GM18502 (cell line): Measurements from ENCODE around the gene PELI1.
"Not testable (repeated sequence)": the region's sequence is repeated elsewhere in the genome, so short reads cannot be mapped to it uniquely, and the experiment has no call there.

Experiments used
- ATAC-seq: cut with Tn5 transposase; IDR thresholded peaks from one replicate; pipeline ENCODE4 v1.9.1; 2021; ENCODE audit warnings: mild to moderate bottlenecking; ENCODE audit not compliant: unreplicated experiment, poor library complexity

The PELI1 gene

GRCh38 chr2:64093341-64093740 lies 50.9 kb downstream of the PELI1 start:
- no peak for ATAC-seq

- ATAC-seq, result peak; percentile 68
Observed at GRCh38 chr2:64092502-64092901, 51.7 kb downstream of the PELI1 start.

- peak; percentile 46 for ATAC-seq
Observed at GRCh38 chr2:64090264-64090663, 54.0 kb downstream of the PELI1 start.

GRCh38 chr2:64086347-64087082 lies 57.7 kb downstream of the PELI1 start:
- ATAC-seq, result no peak

- no peak for ATAC-seq
Observed at GRCh38 chr2:64085936-64086335, 58.3 kb downstream of the PELI1 start.

DNA sequence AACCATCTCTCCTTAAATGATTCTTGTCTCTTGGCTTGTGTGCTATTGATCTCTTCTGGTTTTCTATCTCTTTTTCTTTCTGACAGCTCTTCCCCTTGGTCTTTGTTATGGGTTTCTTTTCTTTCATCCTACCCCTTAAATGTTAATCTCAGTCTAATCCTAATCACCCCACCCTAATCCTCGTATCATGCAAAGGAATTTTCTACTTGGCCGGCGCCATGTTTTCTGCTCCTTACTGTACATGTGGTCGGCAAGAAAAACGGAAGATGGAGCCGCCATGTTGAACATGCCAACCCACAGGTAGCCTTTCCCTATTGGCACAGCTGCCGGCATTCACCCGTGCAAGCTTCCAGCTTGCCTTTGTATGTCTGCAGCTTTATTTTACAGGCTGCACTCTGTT lies 63.2 kb downstream of the PELI1 start:
- no peak for ATAC-seq

DNA sequence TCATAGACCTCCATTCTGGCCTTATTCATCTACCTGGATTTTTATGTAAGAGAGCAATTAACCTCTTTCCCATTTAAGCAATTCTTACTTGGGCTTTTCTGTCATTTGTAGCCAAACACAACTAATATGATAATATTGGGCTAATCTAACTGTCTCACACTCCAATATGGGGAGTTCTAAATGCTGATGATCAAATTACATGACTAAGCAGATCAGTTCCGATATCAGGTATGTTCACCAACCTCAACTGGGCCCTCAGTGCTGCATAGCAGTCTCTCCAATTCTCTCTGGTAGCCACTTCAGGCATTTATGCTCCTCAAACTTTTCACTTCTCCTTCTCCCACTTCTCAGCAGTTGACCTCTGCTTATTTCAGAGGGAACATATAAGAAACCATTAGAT lies 64.0 kb downstream of the PELI1 start:
- ATAC-seq, result no peak

DNA sequence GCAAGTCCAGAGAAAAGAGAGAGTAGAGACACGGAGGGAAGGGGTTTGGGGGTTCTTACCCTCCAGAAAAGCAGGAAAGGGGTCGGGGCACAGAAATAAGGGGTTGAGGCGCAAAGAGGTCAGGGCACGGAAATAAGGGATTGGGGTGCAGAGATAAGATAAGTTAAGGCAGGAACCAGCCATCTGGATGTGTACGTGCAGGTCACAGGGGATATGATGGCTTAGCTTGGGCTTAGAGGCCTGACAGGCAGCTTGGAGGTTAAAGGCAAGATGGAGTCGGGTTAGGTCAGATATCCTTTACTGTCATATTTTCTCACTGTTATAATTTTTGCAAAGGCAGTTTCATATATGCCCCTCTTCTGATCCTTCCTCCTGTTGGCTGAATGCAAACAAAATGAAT lies 64.5 kb downstream of the PELI1 start:
- ATAC-seq, result not testable (repeated sequence)

DNA sequence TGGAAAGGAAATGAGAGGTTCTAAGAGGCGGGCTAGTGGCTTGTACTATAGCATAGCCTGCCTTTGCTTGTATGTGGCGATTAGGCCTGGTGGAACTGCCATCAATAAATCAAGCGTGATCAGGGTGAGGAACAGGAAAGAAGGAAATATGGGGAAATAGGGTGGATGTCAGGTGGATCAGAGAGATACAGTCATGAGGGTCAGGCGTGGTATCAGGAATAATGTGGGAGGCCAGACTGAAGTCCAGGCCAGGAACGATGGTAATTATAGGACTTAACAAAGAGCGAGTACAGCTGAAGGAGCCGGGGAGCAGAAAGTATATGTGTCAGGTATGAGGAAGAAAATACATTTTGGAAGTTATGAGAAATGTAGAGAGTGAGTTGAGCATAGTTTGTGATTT lies 67.4 kb downstream of the PELI1 start:
- ATAC-seq, result not testable (repeated sequence)

DNA sequence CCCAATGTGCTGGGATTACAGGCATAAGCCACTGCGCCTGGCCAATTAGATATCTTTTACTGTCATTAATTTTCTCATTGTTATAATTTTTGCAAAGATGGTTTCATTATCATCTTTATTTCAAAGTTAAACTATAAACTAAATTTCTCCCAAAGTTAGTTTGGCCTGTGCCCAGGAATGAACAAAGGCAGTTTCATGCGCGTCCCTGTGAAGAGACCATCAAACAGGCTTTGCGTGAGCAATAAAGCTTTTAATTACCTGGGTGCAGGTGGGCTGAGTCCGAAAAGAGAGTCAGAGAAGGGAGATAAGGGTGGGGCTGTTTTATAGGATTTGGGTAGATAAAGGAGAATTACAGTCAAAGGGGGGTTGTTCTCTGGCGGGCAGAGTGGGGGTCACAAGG lies 69.6 kb downstream of the PELI1 start:
- ATAC-seq, result not testable (repeated sequence)

GRCh38 chr2:64067326-64067725 lies 76.9 kb downstream of the PELI1 start:
- ATAC-seq, result no peak

DNA sequence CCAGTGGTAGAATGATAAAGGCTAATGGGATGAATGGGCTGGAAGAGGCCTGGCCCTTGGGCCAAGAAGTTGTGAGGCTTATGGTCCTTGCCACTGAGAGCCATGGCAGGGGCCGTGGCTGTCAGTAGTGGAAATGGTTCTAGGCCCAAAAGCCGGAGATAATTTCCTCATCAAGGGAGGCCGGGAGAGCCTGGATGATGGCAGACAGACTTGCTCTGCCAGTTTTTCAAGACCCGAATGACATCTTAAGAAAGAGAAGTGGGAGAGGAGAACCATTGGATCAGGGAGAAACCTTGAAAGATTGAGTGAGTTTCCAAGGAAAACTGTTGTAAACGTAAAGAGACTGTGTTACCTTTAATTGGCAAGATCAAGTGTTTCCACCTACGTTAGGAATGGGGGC lies 78.7 kb downstream of the PELI1 start:
- no peak for ATAC-seq

DNA sequence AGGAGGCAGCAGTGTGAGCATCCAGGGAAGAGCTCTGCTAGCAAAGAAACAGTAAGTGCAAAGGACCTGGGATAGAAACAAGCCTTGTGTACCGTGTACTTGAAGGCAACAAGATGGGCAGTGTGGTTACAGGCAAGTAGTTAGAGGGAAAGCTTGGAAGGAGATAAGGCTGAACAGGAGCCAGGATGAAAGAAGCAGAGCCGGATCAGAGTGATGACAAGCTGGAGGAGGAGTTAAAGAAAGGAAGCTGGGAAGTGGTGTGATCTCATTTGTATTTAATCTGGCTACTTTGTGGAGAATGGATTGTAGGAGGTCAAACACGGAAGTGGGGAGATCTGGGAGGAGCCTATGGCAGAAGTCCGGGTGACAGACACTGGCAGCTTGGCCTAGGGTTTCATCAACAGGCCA lies 80.3 kb downstream of the PELI1 start:
- ATAC-seq, result no peak

- ATAC-seq, result no peak
Observed at GRCh38 chr2:64063454-64063853, 80.8 kb downstream of the PELI1 start.

DNA sequence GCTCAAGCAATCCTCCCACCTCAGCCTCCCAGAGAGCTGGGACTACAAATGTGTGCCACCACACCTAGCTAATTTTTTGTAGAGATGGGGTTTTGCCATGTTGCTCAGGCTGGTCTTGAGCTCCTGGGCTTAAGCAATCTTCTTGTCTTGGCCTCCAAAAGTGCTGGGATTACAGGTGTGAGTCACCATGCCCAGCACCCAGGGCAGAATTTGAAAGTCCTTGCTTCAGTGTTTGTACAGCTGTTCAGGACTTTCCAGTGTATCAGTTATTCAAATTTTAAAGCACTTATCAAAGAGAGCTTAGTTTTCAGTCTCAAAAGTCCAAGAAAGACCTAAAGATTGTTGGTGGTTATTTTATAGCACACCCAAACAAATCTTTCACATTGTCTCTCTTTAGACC lies 81.4 kb downstream of the PELI1 start:
- peak; percentile 72 for ATAC-seq

DNA sequence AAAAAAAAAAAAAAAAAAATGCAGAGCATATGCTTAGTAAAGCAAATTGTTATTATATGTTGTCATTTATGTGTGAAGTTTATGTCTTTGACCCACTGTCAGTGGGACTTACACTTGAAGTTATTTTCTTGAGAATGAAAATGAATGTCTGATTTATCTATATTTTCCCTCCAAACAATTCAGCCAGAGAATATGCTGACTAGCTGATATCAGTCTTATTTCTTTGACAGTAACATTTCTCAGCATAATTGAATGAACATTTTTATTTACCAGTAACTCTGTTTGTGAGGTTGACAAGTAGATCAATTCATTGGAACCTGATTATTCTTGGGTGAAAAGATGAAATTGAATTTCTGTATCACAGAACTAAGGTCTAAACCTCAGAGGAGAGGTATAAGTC lies 85.0 kb downstream of the PELI1 start:
- ATAC-seq, result no peak

- ATAC-seq, result no peak
Observed at GRCh38 chr2:64056021-64056420, 88.2 kb downstream of the PELI1 start.

GRCh38 chr2:64054161-64054915 lies 89.9 kb downstream of the PELI1 start:
- no peak for ATAC-seq

GRCh38 chr2:64052463-64053241 lies 91.6 kb downstream of the PELI1 start:
- no peak for ATAC-seq

GRCh38 chr2:64049633-64050220 lies 94.5 kb downstream of the PELI1 start:
- peak; percentile 80 for ATAC-seq

GRCh38 chr2:64045938-64046337 lies 98.3 kb downstream of the PELI1 start:
- no peak for ATAC-seq
